ENCODE data around the gene PTPN3.

DNA sequence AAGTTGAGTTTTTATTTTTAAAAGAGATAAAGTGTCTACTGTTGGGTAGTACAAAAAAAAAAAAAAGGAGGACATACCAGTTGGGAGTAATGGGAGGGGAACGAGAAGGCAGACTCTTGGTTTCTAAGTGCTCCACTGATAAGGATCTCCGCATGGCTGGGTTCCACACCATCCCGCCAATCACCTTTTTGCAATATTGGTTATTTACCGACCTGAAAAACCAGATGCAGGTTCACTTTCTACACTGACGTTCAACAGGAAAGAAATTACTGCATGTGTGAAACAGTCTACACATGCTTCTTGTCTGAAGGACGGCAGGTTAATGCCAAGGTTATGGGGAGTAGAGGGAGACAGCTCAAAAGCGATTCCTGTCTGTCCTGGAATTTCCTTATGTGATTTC is 75.5 kb downstream of the PTPN3 start:
- TF ChIP-seq, protein P1, sequence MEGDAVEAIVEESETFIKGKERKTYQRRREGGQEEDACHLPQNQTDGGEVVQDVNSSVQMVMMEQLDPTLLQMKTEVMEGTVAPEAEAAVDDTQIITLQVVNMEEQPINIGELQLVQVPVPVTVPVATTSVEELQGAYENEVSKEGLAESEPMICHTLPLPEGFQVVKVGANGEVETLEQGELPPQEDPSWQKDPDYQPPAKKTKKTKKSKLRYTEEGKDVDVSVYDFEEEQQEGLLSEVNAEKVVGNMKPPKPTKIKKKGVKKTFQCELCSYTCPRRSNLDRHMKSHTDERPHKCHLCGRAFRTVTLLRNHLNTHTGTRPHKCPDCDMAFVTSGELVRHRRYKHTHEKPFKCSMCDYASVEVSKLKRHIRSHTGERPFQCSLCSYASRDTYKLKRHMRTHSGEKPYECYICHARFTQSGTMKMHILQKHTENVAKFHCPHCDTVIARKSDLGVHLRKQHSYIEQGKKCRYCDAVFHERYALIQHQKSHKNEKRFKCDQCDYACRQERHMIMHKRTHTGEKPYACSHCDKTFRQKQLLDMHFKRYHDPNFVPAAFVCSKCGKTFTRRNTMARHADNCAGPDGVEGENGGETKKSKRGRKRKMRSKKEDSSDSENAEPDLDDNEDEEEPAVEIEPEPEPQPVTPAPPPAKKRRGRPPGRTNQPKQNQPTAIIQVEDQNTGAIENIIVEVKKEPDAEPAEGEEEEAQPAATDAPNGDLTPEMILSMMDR (IDR thresholded peaks at IDR 0.05) = no peak
- TF ChIP-seq POLR2A (IDR thresholded peaks at IDR 0.05) = no peak
- no peak for TF ChIP-seq EP300 (IDR thresholded peaks at IDR 0.05)
- no peak for TF ChIP-seq POLR2AphosphoS5 (IDR thresholded peaks at IDR 0.05)
